IPS-NIHi11 (cell line): ENCODE measurements around the gene BCL2A1.
"Not testable (repeated sequence)": the region's sequence is repeated elsewhere in the genome, so short reads cannot be mapped to it uniquely, and the experiment has no call there.

Experiments used
- DNase-seq: peaks from one replicate; pipeline ENCODE4 v3.0.0; 2012; ENCODE audit warnings: mixed read lengths, low spot score

BCL2A1 gene

GRCh38 chr15:79989183-79989582 is 18.2 kb upstream of the BCL2A1 start:
- DNase-seq, result no peak

- no peak for DNase-seq
Measured at GRCh38 chr15:79988448-79989117, 17.6 kb upstream of the BCL2A1 start.

GRCh38 chr15:79987969-79988368 is 17.0 kb upstream of the BCL2A1 start:
- DNase-seq, result no peak

- DNase-seq, result no peak
Measured at GRCh38 chr15:79987569-79987955, 16.6 kb upstream of the BCL2A1 start.

- DNase-seq, result no peak
Measured at GRCh38 chr15:79981831-79982455, 10.9 kb upstream of the BCL2A1 start.

GRCh38 chr15:79978655-79979514 is 7.9 kb upstream of the BCL2A1 start:
- DNase-seq, result no peak

GRCh38 chr15:79978260-79978654 is 7.3 kb upstream of the BCL2A1 start:
- DNase-seq, result no peak

GRCh38 chr15:79977431-79978054 is 6.5 kb upstream of the BCL2A1 start:
- DNase-seq, result no peak

GRCh38 chr15:79973456-79974195 is 2.6 kb upstream of the BCL2A1 start:
- DNase-seq, result no peak

- DNase-seq, result no peak
Measured at GRCh38 chr15:79972863-79973262, 1.9 kb upstream of the BCL2A1 start.

GRCh38 chr15:79970181-79970580 is 815 bp downstream of the BCL2A1 start:
- DNase-seq, result no peak

- DNase-seq, result no peak
Measured at GRCh38 chr15:79969146-79969545, 1.9 kb downstream of the BCL2A1 start.

GRCh38 chr15:79967298-79968182 is 3.5 kb downstream of the BCL2A1 start:
- DNase-seq, result no peak

GRCh38 chr15:79966634-79967297 is 4.2 kb downstream of the BCL2A1 start:
- DNase-seq, result no peak

- DNase-seq, result no peak
Measured at GRCh38 chr15:79965846-79966630, 5.0 kb downstream of the BCL2A1 start.

GRCh38 chr15:79964232-79964805 is 6.7 kb downstream of the BCL2A1 start:
- DNase-seq, result no peak

- DNase-seq, result not testable (repeated sequence)
Measured at GRCh38 chr15:79962921-79963320, 8.1 kb downstream of the BCL2A1 start.

GRCh38 chr15:79962178-79962577 is 8.8 kb downstream of the BCL2A1 start:
- DNase-seq, result no peak
